ENCODE results near the gene DAPK1.

- TF ChIP-seq CTCF (IDR thresholded peaks at IDR 0.05) = no peak
- TF ChIP-seq POLR2A (IDR thresholded peaks at IDR 0.05) = no peak
Measured at GRCh38 chr9:87512311-87512710, 14.6 kb downstream of the DAPK1 start.
